ENCODE data around the gene VEGFA.

- TF ChIP-seq POLR2A (IDR thresholded peaks at IDR 0.05; ENCODE audit: low read depth, low read length) (no peak), POLR2AphosphoS5 (IDR thresholded peaks at IDR 0.05; ENCODE audit: low read depth, low read length) (no peak), TAF1 (IDR thresholded peaks at IDR 0.05; ENCODE audit: low read depth, low read length) (no peak), SPI1 (IDR thresholded peaks at IDR 0.05; ENCODE audit: low read depth, low read length) (no peak), PAX5 (IDR thresholded peaks at IDR 0.05; ENCODE audit: insufficient read depth, low read length, severe bottlenecking) (no peak), POU2F2 (IDR thresholded peaks at IDR 0.05; ENCODE audit: low read depth, low read length) (no peak)
These were observed 31.7 kb upstream of the VEGFA start for GRCh38 chr6:43738267-43738676.

Data from GM12891 (cell line).